GM18526 (cell line): ENCODE data around the gene ALKAL2.

Experiments
- POLR2A ChIP-seq: IDR thresholded peaks from 3 replicates; pipeline ENCODE4 v1.6.1; 2011; ENCODE audit not compliant: insufficient read length; ENCODE audit errors: extremely low read depth

The ALKAL2 gene, protein sequence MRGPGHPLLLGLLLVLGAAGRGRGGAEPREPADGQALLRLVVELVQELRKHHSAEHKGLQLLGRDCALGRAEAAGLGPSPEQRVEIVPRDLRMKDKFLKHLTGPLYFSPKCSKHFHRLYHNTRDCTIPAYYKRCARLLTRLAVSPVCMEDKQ

DNA sequence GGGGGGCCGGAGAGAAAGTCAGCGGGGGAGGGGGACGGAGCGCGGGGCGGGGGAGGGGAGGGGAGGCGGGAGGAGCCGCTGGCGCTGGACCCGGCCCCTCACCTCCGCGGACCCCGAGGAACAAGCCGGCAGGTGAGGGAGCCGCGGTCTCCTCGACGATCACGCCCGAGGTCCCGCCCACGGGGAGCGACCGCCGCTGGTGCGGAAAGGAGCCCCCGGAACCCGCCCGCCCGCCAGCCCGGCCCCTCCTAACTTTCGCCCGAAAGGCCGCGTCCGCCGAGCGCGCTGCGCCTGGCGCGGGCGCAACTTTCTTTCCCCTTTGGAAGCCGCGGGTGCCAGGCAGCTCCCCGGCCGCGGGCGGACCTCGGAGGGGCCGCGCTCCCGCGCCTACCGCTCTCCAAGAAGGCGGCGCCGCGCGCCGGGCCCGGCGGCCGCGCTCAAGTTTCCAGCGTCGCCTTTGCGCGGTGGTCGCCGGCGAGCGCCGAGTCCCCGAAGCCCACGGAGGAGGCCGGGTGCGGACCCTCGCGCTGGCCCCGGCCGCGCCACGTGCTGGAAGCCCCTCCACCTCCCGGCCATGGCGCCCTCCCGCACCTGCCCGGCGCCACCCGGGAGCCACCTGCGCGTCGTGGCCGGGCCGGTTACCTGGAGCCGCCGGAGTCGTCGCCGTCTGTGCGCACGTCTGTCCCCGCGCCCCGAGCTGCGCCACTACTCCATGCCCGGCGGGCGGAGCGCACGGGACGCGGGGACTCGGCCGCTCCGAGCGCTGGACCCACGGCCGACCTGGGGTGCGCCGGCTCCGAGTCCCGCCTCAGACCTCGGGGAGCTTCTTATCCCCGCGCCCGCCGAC lies at the start of gene ALKAL2:
Gene ALKAL2, minus strand, starts transcription at position 181 of the 847 bp plus-strand sequence. CDS start 256 bp downstream, outside the sequence.
- TF ChIP-seq POLR2A: no peak

DNA sequence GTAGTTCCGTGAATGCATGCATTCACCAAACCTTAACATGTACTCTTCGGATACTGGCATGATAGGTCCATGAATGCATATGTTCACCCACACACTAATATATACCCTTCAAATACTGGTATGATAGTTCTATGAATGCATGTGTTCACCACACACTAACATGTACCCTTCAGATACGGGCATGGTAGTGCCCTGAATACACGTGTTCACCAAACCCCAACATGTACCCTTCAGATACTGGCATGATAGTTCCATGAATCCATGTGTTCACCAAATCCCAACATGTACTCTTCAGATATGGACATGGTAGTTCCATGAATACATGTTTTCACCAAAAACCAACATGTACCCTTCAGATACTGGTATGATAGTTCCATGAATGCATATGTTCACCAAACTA lies 48.5 kb upstream of the ALKAL2 start:
- no peak for TF ChIP-seq POLR2A

DNA sequence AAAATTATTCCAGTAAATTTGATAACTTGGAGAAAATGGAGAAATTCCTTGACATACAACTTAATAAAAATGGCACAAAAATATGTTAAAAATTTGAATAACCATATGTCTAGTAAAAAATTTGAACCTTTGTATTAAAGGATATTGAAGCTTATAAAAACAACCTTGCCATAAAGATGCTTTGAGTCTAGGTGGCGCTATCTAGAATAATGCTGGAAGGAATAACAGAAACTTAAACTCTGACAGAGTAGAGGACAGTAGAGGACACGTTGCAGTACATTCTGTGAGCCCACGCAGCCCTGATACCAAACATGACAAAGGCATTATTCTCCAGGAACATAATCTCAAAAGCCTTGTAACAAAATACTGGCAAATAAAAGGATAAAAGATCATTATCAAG lies 44.7 kb upstream of the ALKAL2 start:
- TF ChIP-seq POLR2A: no peak

DNA sequence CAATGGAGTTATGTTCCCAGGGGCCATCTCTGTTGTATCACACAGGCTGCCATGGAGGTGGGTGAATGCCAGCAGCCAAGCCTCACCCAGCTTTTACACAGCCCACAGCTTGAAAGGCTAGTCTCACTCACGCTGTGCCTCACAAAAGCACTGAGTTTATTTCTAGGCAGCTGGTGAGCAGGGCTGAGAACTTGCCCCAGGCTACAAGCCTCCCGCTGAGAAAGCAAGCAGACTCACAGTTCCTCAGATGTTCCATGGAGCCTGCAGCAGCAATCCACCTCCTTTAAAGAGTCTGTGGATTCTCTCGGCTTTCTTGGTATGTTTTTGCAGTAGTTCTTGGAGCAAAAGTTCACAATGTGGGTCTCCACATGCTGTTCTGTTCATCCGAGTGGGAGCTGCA lies 40.9 kb upstream of the ALKAL2 start:
- no peak for TF ChIP-seq POLR2A

DNA sequence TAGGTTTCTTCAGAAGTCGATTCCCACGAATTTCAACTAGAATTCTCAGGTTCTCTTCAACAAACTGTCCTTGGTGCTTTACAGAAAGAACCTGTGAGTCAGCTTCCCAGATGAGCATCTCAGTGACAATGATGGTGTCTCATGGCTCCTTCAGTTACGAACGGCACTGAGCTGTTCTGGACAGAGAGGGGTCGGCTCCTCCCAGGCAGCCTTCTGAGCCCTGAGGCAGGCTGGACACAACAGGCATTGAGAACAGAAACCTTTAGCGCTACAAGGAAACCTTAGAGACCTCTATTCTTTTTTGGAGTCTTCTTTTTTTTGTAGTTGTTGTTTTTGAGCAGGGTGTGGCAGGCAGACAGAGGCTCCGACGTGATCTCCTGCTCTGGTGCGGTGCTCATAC lies 35.1 kb upstream of the ALKAL2 start:
- no peak for TF ChIP-seq POLR2A

DNA sequence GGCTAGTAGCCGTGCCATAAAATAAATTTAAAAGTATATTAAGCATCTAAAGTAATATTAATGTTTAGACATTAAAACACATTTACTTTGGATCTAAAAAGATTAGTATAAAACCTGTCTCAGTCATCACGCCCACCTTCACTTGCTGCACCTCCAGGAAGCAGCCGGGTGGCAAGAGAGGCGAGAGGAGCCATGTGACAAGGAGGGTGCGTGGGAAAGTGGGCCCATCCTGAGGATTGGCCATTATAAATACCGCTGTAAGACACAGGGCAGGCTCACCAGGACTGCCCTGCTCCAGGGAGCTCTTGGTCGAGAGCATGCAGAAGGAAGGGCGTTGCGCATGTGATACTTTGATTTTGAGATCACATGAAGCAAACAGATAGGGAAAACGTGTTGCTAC lies 34.4 kb upstream of the ALKAL2 start:
- TF ChIP-seq POLR2A: no peak

DNA sequence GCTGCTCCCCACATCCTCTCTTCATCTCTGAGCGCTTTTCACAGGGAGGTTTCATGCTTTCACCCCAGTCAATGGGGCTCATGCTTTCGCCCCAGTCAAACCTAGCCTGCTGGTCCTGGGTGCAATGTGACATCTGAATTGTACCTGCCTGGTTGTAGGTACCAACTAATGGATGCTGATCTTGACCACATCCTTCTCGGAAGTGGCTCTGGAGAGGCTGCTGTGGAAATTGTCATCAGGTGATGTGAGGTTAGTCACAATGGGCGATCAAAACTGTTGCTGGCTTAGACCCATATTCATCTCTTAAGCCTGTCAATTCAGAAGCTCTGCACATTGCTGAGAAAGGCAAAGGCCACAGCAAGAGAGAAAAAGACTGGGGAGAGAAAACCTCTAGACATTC lies 32.7 kb upstream of the ALKAL2 start:
- TF ChIP-seq POLR2A: no peak

DNA sequence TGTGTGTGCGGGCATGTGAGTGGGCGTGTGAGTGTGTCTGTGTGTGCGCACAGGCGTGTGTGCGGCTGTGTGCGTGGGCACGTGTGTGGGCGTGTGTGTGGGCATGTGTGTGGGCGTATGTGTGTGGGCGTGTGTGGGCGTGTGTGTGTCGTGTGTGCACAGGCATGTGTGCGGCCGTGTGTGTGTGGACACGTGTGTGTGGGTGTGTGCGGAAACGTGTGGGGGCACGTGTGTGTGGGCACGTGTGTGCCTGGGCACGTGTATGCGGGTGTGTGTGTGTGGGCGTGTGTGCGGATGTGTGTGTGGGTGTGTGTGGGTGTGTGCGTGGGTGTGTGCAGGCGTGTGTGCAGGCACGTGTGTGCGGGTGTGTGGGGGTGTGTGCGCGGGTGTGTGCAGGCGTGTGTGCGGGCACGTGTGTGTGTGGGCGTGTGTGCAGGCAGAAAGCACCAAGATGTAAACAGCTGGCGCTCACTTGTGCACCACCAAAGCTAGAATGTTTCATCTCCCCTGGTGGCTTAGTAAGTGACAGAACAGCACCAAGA lies 31.2 kb upstream of the ALKAL2 start:
- no peak for TF ChIP-seq POLR2A

DNA sequence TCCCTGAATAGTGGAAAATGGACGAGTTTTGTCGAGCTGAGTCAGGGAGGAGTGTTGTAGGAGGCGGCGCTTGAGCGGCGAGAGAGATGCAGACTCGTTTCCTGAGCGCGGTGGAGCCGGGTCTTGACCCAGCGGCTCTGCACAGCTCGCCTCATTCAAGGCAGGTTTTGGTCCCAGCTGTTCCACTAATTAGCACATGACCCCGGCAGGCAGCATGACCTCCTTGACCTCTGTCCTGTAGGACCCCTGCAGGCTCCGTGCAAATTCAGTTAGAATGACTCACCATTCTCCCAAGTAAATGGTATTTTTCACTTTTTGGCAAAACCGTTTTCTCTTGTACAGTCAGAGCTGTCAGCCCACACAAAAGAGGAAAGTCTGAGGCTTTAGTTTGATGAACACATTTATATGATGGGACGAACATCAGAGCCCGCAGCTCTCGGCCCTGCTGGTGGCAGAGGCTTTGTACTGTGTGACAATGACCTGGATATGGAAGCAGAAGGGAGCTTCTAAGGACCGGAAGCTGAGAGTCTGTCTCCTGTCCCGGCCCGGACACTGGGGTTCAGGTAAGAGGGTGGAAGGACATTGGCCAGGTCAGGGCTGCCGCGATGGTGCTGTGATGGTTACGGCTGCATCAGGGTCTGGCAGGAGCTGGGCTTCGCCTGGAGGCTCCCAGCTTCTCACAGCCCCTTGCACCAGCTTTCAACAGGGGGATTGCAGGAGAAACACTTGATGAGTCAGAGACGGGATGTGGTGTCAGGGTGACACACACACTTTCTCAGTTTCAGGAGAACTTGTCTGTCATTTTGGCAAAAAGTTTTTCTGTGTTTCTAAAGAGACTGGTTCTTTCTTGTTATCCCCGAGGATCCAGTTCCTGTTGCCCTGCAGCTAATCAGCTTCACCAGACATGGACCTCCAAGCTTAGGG lies 29.9 kb upstream of the ALKAL2 start:
- no peak for TF ChIP-seq POLR2A

DNA sequence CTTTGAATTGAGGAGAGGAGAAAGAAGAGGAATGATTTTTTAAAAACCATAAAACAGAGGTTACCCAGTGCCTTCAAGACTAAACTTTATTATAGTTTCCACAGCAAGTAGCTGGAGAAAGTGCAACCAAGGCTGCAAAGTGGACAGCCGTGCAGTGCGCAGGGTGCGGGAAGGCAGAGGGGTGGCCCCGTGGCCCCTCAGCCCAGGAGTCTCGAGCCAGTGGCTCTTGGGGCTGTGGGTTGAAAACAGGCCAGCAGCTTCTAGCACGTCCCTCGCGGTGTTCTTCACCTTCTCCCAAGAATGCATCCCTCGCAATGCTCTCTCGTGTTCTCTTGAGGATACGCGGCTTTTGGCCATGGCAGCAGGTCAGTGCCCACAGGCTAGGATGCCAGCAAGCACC lies 28.5 kb upstream of the ALKAL2 start:
- no peak for TF ChIP-seq POLR2A

DNA sequence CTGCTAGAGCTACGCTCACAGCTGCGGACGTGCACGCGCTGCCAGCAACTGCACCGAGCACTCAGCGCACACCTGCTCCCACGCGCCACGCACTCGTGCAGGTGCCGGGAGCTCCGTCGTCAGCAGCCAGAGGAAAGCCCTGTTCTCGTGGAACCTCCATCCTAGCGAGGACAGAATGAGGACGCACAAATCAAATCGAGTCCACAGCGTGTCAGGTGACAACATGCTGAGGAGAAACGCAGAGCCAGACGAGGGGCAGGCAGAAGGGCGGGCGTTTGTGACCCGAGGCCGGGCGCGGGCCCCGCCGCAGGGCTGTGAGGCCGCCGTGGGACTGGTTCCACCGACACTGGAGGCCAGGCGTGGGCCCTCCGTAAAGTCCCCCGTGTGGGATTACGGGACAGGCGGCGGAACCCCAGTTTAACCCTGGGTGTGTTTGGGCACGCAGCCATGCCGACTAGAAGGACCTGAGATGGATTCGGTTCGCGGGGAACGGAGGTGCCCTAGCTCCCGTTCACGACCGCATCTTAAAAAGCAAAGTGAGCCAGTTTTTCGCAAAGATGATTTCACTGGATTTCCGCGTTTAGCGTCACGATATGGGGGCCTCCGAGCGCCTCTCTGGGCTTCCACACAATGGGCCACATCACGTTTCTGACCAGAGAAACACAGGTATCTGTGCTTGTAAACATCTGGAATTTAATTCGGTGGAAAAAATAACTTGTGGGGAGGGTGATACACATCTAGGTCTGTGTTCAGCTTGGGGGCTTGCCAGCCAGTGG lies 26.9 kb upstream of the ALKAL2 start:
- TF ChIP-seq POLR2A: no peak

DNA sequence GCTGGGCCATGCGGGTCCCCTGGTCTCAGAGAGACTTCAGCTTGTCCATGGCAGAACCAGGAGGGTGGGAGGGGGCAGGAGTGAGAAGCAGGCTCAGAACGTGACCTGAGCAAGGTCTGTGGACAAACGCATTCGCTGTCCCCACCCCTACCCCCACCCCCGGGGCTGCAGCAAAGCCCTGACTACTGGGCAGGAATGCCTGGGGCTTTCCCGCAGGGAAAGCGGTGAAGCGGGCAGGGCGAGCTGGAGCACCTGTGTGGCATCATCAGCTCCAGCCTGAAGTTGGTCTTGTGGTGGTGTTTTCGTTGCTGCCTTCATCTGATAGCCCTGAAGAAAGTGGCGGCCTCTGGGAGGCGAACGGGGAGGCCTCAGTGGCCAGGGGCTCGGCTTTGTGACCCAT lies 26.1 kb upstream of the ALKAL2 start:
- no peak for TF ChIP-seq POLR2A

DNA sequence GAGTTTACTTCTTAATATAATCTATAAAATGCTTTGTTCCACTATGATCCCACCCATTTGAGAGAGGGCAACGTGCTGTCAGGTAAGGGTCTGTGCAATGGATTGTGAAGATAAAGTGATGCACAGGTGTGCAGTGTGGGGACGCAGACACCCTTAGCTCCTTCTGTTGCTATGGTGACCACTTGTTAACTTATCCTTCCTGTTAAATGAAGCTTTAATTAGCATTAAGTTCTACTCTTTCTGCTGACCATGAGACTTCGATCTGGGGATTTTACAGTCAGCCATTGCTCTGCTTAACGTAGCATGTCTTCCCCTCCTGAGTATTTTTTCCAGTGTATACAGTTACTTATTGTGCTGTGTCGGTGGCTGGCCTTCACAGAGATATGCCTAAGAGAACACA lies 23.1 kb upstream of the ALKAL2 start:
- TF ChIP-seq POLR2A: no peak

DNA sequence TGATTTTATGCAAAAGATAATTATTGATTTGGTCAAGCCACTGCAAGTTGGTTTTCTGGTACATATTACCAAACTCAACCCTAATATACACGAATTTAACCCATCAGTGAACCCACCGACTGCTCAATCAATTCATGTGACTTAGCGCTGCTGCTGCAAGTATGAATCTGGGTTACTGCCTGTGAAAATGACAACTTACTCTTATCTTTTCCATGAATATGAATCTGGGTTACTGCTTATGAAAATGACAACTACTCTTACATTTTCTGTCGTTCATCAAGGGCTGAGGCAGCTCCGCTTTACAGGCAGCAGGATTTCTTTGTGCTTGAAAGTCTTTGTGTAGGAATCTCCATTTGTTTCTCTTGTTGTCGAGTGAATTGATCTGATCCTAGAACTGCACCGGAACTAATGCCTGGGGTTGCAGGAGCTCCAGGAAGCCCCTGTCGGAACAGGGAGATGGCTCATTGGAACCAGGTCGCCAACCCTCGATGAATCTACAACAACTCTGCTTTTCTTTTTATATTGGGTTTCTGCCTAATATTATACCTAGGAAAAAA lies 22.1 kb upstream of the ALKAL2 start:
- no peak for TF ChIP-seq POLR2A
